SK-MEL-5 (cell line): Measurements from ENCODE around the gene FHOD3. TPM values are rescaled to one million over a fixed set of nuclear protein-coding genes. Genes with fewer than 3 reads are reported as not detected.
A peak's percentile ranks its signal among the peaks of the same experiment; 100 is the strongest.
"Not testable (repeated sequence)": the region's sequence is repeated elsewhere in the genome, so short reads cannot be mapped to it uniquely, and the experiment has no call there.

Experiments used
- DNase-seq: peaks from one replicate; pipeline ENCODE4 v3.0.0-alpha.2; 2016; ENCODE audit warnings: low read depth, low spot score
- in situ Hi-C: cut with HindIII; loops from 2 replicates; pipeline ENCODE4 v1.10.0; 2016; ENCODE audit warnings: low sequenced_read_pairs, high pct_unique_total_duplicates, low pct_unique_long_range_greater_than_20kb
- total RNA-seq: library from RNA; depleted of rRNA; stranded (reverse); fragments of >200 nt; shearing (Covaris generic); gene quantifications from 2 replicates; pipeline ENCODE4 v1.2.3, GENCODE V29; 2014

The FHOD3 gene
- total RNA-seq, 1 experiment from 2014 or later = 2.4 TPM

- no peak for DNase-seq
- in situ Hi-C loops = no loop called here
These were observed 34.0 kb downstream of the FHOD3 start for GRCh38 chr18:36331521-36331971.

- DNase-seq = no peak
- in situ Hi-C loops = no loop called here
These were observed 35.9 kb downstream of the FHOD3 start for GRCh38 chr18:36333414-36333813.

DNA sequence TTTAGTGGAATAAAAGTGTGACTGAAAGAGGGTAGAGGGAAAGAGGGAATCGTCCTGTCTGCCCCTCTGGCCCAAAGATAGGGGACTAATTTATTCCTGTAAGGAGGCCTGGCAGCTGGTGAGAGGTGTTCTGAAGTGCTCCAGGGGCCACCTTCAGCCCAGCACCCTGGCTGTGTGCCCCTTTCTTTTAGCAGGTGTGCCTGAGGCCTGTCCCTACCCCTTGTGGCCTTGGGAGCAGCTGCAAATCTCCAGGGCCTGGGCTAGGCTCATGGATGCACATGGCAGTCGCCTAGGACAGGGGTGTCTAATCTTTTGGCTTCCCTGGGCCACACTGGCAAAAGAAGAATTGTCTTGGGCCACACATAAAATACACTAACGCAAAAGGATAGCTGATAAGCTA lies 37.3 kb downstream of the FHOD3 start:
- no peak for DNase-seq
- in situ Hi-C loops = no loop called here

DNA sequence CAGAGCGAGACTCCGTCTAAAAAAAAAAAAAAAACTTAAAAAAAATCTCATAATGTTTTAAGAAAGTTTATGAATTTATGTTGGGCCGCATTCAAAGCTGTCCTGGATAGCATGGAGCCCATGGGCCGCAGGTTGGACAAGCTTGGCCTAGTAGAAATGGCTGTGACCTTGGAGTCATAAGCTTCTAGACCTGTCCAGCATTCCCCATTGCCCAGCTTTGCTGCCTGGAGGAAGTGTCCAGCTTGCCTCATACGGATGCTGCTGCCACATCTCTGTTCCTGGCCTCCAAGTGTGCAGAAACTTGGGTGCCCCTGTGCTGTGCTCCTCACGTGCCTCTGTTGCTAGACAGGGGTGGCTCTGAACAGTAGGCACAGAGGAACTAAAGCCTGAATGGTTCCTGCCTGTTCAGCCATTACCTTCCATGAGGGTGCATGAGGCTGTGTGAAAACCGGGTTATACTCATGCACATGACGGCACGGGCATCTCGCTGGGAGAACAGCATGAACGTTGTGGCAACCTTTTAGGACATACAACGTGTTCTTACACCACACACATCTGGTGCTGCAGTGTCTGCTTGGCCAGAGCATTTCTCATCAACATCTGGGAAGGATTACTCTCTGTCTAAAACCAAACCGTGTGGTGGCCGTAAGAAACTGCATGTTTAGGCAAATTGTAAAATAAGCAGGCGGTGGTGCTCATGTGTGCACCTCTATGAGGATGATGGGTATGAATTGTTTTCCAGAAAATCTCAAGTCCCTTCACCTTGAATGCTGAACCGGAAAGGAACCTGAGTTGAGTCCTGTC lies 38.2 kb downstream of the FHOD3 start:
- DNase-seq = no peak
- in situ Hi-C loops = no loop called here

GRCh38 chr18:36337679-36338402 lies 40.3 kb downstream of the FHOD3 start:
- DNase-seq = no peak
- in situ Hi-C loops = no loop called here

- no peak for DNase-seq
- in situ Hi-C loops = no loop called here
These were observed 41.0 kb downstream of the FHOD3 start for GRCh38 chr18:36338403-36338933.

DNA sequence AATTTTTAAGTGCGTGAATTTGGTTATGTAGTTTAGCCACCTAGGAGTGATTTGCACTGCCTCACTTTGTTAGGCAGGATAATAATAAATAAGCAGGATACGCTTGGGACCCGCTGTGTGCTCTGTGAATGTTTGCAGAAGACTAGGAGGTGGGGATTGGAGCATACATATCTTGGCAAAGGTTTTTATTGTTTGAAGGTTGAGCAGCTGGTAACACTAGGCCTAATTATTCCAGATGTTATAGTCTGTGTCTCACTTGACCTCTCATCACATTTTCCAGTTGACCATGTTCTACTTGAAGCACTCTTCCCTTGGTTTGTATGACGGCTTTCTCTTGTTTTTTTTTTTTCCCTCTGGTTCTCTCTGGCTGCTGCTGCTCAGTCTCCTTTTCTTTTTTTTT lies 42.7 kb downstream of the FHOD3 start:
- DNase-seq = no peak
- in situ Hi-C loops = no loop called here

DNA sequence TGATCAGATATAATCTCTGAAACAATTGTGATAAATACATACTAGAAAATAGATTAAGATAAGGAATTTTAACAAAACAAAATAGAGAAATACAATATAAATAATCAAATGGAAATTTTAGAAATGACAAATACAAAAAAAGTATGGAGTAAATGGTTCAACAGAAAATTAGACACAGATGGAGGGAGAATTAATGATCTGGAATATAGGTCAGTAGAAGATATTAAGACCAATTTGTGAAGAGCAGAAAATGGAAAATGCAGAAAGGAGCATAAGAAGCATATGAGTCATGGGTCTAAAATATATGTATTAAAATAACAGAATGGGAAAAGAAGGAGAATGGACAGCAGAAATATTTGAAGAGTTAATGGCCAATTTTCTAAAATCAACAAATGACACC lies 44.4 kb downstream of the FHOD3 start:
- in situ Hi-C loops = no loop called here
- no peak for DNase-seq

DNA sequence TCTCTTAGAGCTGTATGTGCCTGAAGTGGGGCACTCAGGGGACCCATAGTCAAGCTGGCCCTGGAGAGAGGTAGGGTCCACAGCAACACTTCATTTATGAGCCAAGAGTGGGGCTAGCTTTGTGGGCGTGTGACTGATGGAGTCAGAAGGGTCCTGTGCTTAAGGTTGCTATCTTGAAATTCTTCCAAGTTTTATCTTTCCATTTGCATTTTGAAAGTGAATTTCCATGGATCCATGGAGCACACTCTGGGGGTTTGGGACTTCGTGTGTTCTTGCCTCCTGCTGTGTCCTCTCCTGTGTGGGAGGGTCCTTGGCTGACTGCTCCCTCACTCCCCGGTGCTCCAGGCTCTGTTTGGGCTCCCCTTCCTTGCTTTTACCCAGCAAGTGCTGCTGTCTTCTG lies 50.8 kb downstream of the FHOD3 start:
- DNase-seq = no peak
- in situ Hi-C loops = no loop called here

DNA sequence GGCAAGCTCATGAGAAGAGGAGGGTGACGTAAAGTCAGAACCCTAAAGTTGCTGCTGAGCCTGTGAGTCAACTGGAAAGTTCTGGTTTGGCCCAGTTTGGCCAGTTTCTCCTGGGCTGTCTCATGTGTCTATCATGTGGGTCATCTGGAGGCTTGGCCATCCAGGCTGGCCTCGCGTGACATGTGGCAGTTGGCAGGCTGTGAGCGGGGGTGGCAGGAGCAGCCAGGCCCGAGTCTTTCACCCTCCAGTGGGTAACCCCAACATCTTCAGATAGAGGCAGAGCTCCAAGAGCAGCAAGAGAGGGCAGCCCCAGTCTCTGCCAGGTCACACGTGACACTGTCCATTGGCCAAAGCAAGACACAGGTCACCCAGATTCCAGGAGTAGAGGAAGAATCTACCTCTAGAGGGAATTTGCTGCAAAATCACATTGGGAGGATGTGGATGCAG lies 51.5 kb downstream of the FHOD3 start:
- in situ Hi-C loops = no loop called here
- no peak for DNase-seq

GRCh38 chr18:36349552-36349951 lies 52.0 kb downstream of the FHOD3 start:
- in situ Hi-C loops = no loop called here
- no peak for DNase-seq

DNA sequence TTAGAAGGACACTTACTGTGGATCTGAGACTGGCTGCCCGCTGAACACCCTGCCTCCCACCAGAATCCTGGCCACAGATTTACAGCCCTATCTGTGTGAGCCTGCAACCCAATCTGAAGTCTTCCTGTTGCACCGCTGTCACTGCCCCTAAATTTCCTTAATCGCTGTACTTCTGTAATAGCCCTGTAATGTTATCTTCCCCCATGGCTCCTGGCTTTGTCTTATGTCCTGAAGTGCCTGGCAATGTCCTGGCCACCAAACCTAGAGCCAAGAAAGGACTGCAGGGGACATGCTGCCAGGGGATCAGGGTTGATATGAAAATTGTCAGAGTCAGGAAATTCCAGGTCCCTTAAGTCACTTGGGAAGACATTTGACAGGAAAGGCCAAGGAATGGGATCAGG lies 52.7 kb downstream of the FHOD3 start:
- in situ Hi-C loops = no loop called here
- DNase-seq = no peak

- no peak for DNase-seq
- in situ Hi-C loops = no loop called here
These were observed 53.4 kb downstream of the FHOD3 start for GRCh38 chr18:36350839-36351469.

GRCh38 chr18:36352384-36352783 lies 54.9 kb downstream of the FHOD3 start:
- in situ Hi-C loops = no loop called here
- peak; percentile 12 for DNase-seq

- DNase-seq = no peak
- in situ Hi-C loops = no loop called here
These were observed 57.5 kb downstream of the FHOD3 start for GRCh38 chr18:36354989-36355388.

DNA sequence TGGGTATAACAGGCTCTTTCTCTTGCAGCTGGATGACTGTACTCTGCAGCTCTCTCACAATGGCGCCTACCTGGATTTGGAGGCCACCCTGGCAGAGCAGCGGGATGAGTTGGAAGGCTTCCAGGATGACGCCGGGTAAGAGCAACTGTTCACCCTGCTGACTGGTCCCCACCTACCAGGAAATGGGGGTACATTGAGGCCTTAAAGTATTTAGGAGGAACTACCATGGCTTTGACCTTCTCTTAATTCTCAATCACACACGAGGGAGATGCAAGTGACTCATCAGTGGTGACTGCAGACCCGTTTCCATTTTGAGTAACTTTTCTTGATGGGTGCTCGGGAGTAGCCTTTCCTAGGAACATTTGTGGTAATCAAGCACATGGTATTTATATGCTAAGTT lies 58.0 kb downstream of the FHOD3 start:
- no peak for DNase-seq
- in situ Hi-C loops = no loop called here

DNA sequence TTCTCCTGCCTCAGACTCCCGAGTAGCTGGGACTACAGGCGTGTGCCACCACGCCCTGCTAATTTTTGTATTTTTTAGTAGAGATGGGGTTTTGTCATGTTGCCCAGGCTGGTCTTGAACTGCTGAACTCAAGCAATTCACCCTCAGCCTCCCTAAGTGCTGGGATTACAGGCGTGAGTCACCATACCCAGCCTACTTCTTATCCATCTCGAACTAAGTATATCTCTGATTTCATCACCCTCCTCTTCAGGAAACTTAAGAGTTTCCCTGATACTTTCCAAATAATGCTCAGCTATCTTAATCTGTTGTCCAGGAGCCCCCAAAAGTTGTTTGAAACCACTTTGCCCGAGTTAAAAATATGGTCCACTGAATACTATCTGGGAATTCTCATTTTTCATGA lies 59.2 kb downstream of the FHOD3 start:
- in situ Hi-C loops, DNase-seq: not testable (repeated sequence)

DNA sequence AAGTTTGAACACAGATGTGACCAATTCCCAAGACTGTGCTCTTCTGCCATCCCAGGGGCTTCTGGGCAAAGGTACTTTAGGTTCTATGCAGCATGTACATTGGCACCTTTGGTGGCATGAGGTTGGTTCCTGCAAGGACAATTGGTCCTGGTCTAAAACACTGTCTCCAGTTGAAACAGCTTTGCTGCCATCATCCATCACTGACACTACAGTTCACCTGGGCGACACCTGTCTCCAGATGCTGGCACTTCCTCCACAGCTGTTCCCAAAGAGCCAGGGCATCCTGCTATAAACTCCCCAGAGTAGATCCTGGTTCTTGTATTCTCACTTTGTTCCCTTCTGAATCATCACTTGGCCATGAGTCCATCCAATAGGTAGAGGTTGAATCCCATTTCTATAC lies 60.6 kb downstream of the FHOD3 start:
- no peak for DNase-seq
- in situ Hi-C loops = no loop called here
